ENCODE data around the gene TIMM21. TPM values are rescaled to one million over a fixed set of nuclear protein-coding genes. Genes with fewer than 3 reads are reported as not detected.
A peak's percentile ranks its signal among the peaks of the same experiment; 100 is the strongest.

Gene TIMM21
- total RNA-seq, 2 donors from 2014 or later = 27.6 to 33.1 TPM

- Histone ChIP-seq H3K27ac (no peak overlapping the region), H3K4me3 (no peak overlapping the region), H3K36me3 (no peaks in the 10 kb centered on the region), H3K9me3 (no peaks in the 10 kb centered on the region), H3K27me3 (replicated peaks; ENCODE audit: insufficient read depth) (no peaks in the 10 kb centered on the region), H3K4me1 (replicated peaks) (no peaks in the 10 kb centered on the region)
- TF ChIP-seq POLR2A (IDR thresholded peaks at IDR 0.05) = no peak
- TF ChIP-seq, protein P1, sequence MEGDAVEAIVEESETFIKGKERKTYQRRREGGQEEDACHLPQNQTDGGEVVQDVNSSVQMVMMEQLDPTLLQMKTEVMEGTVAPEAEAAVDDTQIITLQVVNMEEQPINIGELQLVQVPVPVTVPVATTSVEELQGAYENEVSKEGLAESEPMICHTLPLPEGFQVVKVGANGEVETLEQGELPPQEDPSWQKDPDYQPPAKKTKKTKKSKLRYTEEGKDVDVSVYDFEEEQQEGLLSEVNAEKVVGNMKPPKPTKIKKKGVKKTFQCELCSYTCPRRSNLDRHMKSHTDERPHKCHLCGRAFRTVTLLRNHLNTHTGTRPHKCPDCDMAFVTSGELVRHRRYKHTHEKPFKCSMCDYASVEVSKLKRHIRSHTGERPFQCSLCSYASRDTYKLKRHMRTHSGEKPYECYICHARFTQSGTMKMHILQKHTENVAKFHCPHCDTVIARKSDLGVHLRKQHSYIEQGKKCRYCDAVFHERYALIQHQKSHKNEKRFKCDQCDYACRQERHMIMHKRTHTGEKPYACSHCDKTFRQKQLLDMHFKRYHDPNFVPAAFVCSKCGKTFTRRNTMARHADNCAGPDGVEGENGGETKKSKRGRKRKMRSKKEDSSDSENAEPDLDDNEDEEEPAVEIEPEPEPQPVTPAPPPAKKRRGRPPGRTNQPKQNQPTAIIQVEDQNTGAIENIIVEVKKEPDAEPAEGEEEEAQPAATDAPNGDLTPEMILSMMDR (IDR thresholded peaks at IDR 0.05) = no peak
- TF ChIP-seq POLR2AphosphoS5 (IDR thresholded peaks at IDR 0.05) = no peak
- 94% methylated on average over 11 of the region's 11 CpGs for WGBS
- intact Hi-C loops (cut with DNase I) = no loop called here
- no peak for DNase-seq (ENCODE audit: low spot score)
Observed at GRCh38 chr18:74173434-74173750, 25.1 kb downstream of the TIMM21 start.

DNA sequence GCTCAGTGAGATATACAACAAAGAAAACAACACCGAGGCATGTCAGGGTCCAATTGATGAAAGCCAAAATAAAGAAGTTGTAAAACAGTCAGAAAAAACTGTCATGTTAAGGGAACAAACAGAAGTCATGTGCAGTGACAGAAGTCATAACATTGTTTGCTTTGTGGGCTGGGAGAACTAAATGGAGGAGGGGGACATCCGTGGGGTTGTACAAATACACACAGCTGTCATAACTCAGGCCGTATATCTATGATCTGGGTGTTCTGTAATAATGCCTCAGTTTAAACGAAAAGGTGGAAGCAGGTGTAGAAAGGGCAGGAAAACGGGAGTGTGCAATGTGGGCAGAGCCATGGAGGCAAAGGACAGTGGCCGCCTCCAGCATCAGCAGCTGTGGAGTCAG, 27.3 kb downstream of the TIMM21 start:
- intact Hi-C loops (cut with DNase I) = no loop called here
- no peaks in the 10 kb centered on the region for H3K9me3 ChIP-seq
- WGBS = 33% methylated on average over 6 of the region's 6 CpGs
- peak; percentile 38 for TF ChIP-seq POLR2AphosphoS5 (IDR thresholded peaks at IDR 0.05)
- TF ChIP-seq POLR2A (IDR thresholded peaks at IDR 0.05) = no peak
- TF ChIP-seq, protein P1 (IDR thresholded peaks at IDR 0.05) = no peak
- no peaks in the 10 kb centered on the region for H3K36me3 ChIP-seq
- H3K4me3 ChIP-seq = no peak overlapping the region
- H3K4me1 ChIP-seq (replicated peaks) = no peaks in the 10 kb centered on the region
- H3K27ac ChIP-seq = no peak overlapping the region
- DNase-seq (ENCODE audit: low spot score) = no peak
- H3K27me3 ChIP-seq (replicated peaks; ENCODE audit: insufficient read depth) = no peaks in the 10 kb centered on the region

DNA sequence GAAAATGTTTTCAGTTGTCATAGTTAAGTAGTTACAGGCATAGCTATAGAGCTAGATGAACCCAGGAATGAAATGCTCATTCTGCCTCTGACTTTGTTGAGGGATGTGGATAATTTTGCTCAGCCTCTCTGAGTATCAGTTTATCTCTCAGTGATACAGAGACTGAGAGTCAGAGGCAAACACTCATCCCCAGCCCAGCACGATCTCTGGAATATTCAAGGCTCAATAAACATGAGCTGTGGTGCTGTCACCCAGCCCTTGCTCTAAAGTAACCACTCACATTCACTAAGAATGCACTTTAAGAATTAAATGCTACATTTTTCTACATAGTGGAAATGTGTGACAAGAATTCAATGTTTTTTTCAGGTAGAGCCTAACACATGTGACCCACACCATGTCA, 30.6 kb downstream of the TIMM21 start:
- Histone ChIP-seq H3K9me3 (no peaks in the 10 kb centered on the region), H3K27ac (no peak overlapping the region), H3K27me3 (replicated peaks; ENCODE audit: insufficient read depth) (no peaks in the 10 kb centered on the region), H3K4me1 (replicated peaks) (no peaks in the 10 kb centered on the region), H3K36me3 (no peaks in the 10 kb centered on the region), H3K4me3 (no peak overlapping the region)
- DNase-seq (ENCODE audit: low spot score) = no peak
- TF ChIP-seq POLR2A (IDR thresholded peaks at IDR 0.05) (no peak), POLR2AphosphoS5 (IDR thresholded peaks at IDR 0.05) (no peak)
- TF ChIP-seq, protein P1 (IDR thresholded peaks at IDR 0.05) = no peak
- WGBS = 68% methylated on average over 1 of the region's 1 CpG
- intact Hi-C loops (cut with DNase I) = no loop called here

DNA sequence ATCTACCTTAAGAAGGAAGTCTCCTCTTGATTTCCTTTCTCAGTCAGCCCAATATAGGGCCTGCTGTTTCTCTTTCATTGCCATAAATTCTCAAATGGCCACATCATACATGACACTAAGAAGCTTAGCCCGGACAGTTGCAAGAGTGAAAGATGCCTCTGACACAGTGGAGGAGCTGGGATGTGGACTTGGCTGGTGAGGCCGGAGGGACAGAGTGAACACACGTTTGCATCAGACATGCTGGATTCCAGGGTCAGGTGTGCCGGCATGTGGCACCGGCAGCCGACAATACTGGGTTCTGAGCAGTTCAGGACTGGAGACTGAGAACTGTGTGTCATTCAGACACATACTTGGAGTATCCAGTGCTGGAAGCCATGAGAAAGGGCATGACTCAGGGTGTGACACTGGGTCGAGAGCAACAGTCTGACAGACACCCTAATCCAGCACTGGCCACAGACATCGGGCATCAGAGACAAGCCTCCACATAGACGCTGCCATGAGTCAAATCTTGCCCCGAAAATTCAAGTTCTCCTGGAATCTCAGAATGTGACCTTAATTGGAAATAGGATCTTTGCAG, 31.4 kb downstream of the TIMM21 start:
- DNase-seq (ENCODE audit: low spot score) = no peak
- H3K9me3 ChIP-seq = no peaks in the 10 kb centered on the region
- no peaks in the 10 kb centered on the region for H3K27me3 ChIP-seq (replicated peaks; ENCODE audit: insufficient read depth)
- H3K27ac ChIP-seq = no peak overlapping the region
- intact Hi-C loops (cut with DNase I) = no loop called here
- H3K36me3 ChIP-seq = no peaks in the 10 kb centered on the region
- no peak overlapping the region for H3K4me3 ChIP-seq
- H3K4me1 ChIP-seq (replicated peaks) = no peaks in the 10 kb centered on the region
- WGBS = 87% methylated on average over 10 of the region's 10 CpGs
- TF ChIP-seq POLR2A (IDR thresholded peaks at IDR 0.05) = no peak
- no peak for TF ChIP-seq POLR2AphosphoS5 (IDR thresholded peaks at IDR 0.05)
- TF ChIP-seq, protein P1 (IDR thresholded peaks at IDR 0.05) = no peak

DNA sequence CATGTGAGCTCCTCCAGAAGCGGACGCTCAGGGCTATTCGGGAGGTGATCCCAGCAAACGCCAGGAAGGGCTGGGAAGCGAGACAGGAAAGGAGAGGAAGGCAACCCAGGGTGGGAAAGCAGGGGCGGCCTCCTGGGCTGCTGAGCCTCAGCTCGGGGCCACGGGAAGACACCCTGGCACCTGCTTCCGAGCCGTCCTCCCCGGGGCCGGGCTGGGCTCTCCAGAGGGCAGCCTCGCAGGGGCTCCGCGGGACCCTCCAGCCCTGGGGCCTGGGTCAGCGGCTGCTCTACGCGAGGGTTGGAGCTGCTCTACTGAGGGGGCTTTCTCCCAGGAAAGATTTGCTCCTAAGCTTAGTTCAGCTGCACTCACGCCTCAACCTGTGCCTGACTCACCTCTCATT, 34.0 kb downstream of the TIMM21 start:
- Histone ChIP-seq H3K36me3 (no peaks in the 10 kb centered on the region), H3K27ac (no peak overlapping the region), H3K4me1 (replicated peaks) (no peaks in the 10 kb centered on the region), H3K27me3 (replicated peaks; ENCODE audit: insufficient read depth) (no peaks in the 10 kb centered on the region), H3K9me3 (no peaks in the 10 kb centered on the region), H3K4me3 (no peak overlapping the region)
- WGBS = 90% methylated on average over 19 of the region's 19 CpGs
- TF ChIP-seq POLR2AphosphoS5 (IDR thresholded peaks at IDR 0.05) = no peak
- no peak for TF ChIP-seq POLR2A (IDR thresholded peaks at IDR 0.05)
- TF ChIP-seq, protein P1 (IDR thresholded peaks at IDR 0.05) = no peak
- intact Hi-C loops (cut with DNase I) = no loop called here
- DNase-seq (ENCODE audit: low spot score) = no peak
